ENCODE measurements around the gene LRMDA. TPM values are rescaled to one million over a fixed set of nuclear protein-coding genes. Genes with fewer than 3 reads are reported as not detected.

LRMDA gene
- total and polyA plus RNA-seq, 2 donors (not counting 3 experiments of a cell fraction or from before 2014, with no cell fraction given): 9.7 to 18.0 TPM

- H3K27ac ChIP-seq (ENCODE audit: insufficient read depth, low read depth, low read length): no peak overlapping the region
- ChIA-PET CTCF (no interaction called here), POLR2A (no interaction called here)
- dilution Hi-C loops (cut with MboI; ENCODE audit: extremely low pct_ligation_motif_present, low sequenced_read_pairs) (no loop called here), intact Hi-C loops (cut with micrococcal nuclease) (no loop called here)
- no peak overlapping the region for H3K9ac ChIP-seq (replicated peaks; ENCODE audit: extremely low read depth, insufficient read depth, low read length)
- H2AFZ ChIP-seq (ENCODE audit: low read depth, low read length): no peak overlapping the region
- no peaks in the 10 kb centered on the region for H4K20me1 ChIP-seq (replicated peaks; ENCODE audit: control insufficient read depth, extremely low read depth, insufficient read depth, low read length)
- no peak overlapping the region for H3K4me3 ChIP-seq (replicated peaks in 1 of 3; ENCODE audit: insufficient read depth in 1 of 3, low read depth in 1 of 3, low read length in 3 of 3)
- TF ChIP-seq POLR2AphosphoS5 (IDR thresholded peaks at IDR 0.05; ENCODE audit: insufficient read depth, low read depth, low read length): no peak
- TF ChIP-seq MYC (IDR thresholded peaks at IDR 0.05; ENCODE audit: low read depth, low read length): no peak
- no peak for TF ChIP-seq CTCF (IDR thresholded peaks at IDR 0.05; ENCODE audit: extremely low read depth in 1 of 2, insufficient read depth in 1 of 2, low read depth in 1 of 2, low read length in 2 of 2)
- TF ChIP-seq MAX (IDR thresholded peaks at IDR 0.05; ENCODE audit: insufficient read depth, insufficient read length): no peak
- no peak for TF ChIP-seq EZH2 (IDR thresholded peaks at IDR 0.05; ENCODE audit: borderline replicate concordance, low read depth, low read length, severe bottlenecking)
- no peak for TF ChIP-seq GATA2 (IDR thresholded peaks at IDR 0.05; ENCODE audit: insufficient read depth, insufficient read length, low read depth, low read length)
- TF ChIP-seq JUN (IDR thresholded peaks at IDR 0.05; ENCODE audit: borderline replicate concordance, insufficient read depth, insufficient read length, low read depth): no peak
- no peak for TF ChIP-seq POLR2A (IDR thresholded peaks at IDR 0.05; ENCODE audit: low read depth, low read length)
- no peak for TF ChIP-seq FOS (IDR thresholded peaks at IDR 0.05; ENCODE audit: borderline replicate concordance, insufficient read depth, low read length)
- FAIRE-seq (no peak), DNase-seq (ENCODE audit: low read depth, low spot score) (no peak)
- no peaks in the 10 kb centered on the region for H3K27me3 ChIP-seq (ENCODE audit: control insufficient read depth in 2 of 2, insufficient read depth in 2 of 2, low read length in 2 of 2)
- no peak overlapping the region for H3K4me2 ChIP-seq (ENCODE audit: insufficient read depth, low read length)
- H3K4me1 ChIP-seq (ENCODE audit: control insufficient read depth, extremely low read depth, insufficient read depth, low read length): no peaks in the 10 kb centered on the region
- no peaks in the 10 kb centered on the region for H3K79me2 ChIP-seq (ENCODE audit: control insufficient read depth, insufficient read depth, low read length)
- H3K36me3 ChIP-seq (ENCODE audit: control insufficient read depth in 2 of 2, extremely low read depth in 1 of 2, insufficient read depth in 2 of 2, low read length in 2 of 2): no peaks in the 10 kb centered on the region
- H3K9me1 ChIP-seq (replicated peaks; ENCODE audit: control insufficient read depth, extremely low read depth, insufficient read depth, low read length): peaks cover 2% of the 10 kb centered on the region
- no peaks in the 10 kb centered on the region for H3K9me3 ChIP-seq (replicated peaks; ENCODE audit: control insufficient read depth, insufficient read depth, low read length)
- no TSS peak for BruUV-seq (replicated peaks)
These were observed 331.0 kb downstream of the LRMDA start for GRCh38 chr10:75762431-75762802.
